ENCODE results near the gene DCAF12.

DNA sequence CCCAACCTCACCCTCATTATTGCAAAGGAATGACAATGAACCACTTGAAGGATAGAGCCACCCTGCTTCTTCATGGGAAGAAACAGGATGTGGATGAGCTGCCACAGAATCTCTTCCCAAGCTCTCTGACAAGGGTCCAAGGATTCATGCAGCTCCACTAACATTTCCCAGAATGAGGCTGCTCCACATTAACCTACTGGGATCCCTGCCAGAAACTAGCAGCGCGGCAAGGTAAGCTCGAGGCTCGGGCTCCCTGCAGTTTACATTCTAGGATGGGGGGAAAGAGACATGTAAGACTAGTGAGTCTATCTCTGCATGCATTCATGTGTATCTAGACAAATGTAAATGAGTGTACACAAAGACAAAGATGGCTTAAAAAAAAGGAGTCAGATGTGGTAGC lies 12.1 kb downstream of the DCAF12 start:
- TF ChIP-seq, protein P1, sequence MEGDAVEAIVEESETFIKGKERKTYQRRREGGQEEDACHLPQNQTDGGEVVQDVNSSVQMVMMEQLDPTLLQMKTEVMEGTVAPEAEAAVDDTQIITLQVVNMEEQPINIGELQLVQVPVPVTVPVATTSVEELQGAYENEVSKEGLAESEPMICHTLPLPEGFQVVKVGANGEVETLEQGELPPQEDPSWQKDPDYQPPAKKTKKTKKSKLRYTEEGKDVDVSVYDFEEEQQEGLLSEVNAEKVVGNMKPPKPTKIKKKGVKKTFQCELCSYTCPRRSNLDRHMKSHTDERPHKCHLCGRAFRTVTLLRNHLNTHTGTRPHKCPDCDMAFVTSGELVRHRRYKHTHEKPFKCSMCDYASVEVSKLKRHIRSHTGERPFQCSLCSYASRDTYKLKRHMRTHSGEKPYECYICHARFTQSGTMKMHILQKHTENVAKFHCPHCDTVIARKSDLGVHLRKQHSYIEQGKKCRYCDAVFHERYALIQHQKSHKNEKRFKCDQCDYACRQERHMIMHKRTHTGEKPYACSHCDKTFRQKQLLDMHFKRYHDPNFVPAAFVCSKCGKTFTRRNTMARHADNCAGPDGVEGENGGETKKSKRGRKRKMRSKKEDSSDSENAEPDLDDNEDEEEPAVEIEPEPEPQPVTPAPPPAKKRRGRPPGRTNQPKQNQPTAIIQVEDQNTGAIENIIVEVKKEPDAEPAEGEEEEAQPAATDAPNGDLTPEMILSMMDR (IDR thresholded peaks at IDR 0.05), result no peak
- TF ChIP-seq POLR2A (IDR thresholded peaks at IDR 0.05), result no peak

All from adrenal gland (tissue), 5 donors.